Spleen (tissue), 11 donors: ENCODE data around the gene CPNE9. TPM values are rescaled to one million over a fixed set of nuclear protein-coding genes. Genes with fewer than 3 reads are reported as not detected.

ENCODE experiments used
- DNase-seq: peaks from one replicate; pipeline ENCODE4 v3.0.0-alpha.2; 2020
- H3K27ac ChIP-seq, 8 donors: fragments of 200-600 bp; sonication (generic) in 7 of 8; 1 replicate in 4 of 8; 2 replicates in 4 of 8; pipeline versions ENCODE4 v1.5.0 to v1.8.0; 2016 to 2021; ENCODE audit warnings: inconsistent platforms in 4 of 8, mild to moderate bottlenecking in 4 of 8, moderate library complexity in 1 of 8
- H3K27me3 ChIP-seq, 7 donors: fragments of 200-600 bp; sonication (generic) in 6 of 7; replicated peaks in 1 of 7; 1 replicate in 4 of 7; 2 replicates in 3 of 7; pipeline versions ENCODE4 v1.5.0 to v1.8.0; 2016 to 2021; ENCODE audit warnings: inconsistent platforms in 3 of 7, mild to moderate bottlenecking in 1 of 7
- H3K36me3 ChIP-seq, 6 donors: fragments of 200-600 bp; sonication (generic) in 5 of 6; 1 replicate in 4 of 6; 2 replicates in 2 of 6; pipeline versions ENCODE4 v1.5.0 to v1.8.0; 2016 to 2021; ENCODE audit warnings: inconsistent platforms in 2 of 6
- H3K4me1 ChIP-seq, 6 donors: fragments of 200-600 bp; sonication (generic) in 5 of 6; 1 replicate in 3 of 6; 2 replicates in 3 of 6; pipeline versions ENCODE4 v1.5.0 to v1.8.0; 2016 to 2021; ENCODE audit warnings: inconsistent platforms in 3 of 6
- H3K4me3 ChIP-seq, 8 donors: fragments of 200-600 bp; sonication (generic) in 7 of 8; 1 replicate in 4 of 8; 2 replicates in 4 of 8; pipeline versions ENCODE4 v1.5.0 to v1.8.0; 2016 to 2021; ENCODE audit warnings: inconsistent platforms in 4 of 8, mild to moderate bottlenecking in 4 of 8, moderate library complexity in 2 of 8
- H3K9me3 ChIP-seq, 8 donors: fragments of 200-600 bp; sonication (generic) in 7 of 8; 1 replicate in 4 of 8; 2 replicates in 4 of 8; pipeline versions ENCODE4 v1.5.0 to v1.8.0; 2016 to 2021; ENCODE audit warnings: inconsistent platforms in 4 of 8
- CTCF ChIP-seq, 11 experiments: fragments of 200-600 bp in 7 of 11; fragments of 450-650 bp in 4 of 11; sonication (generic) in 4 of 11; IDR thresholded peaks in 8 of 11; conservative IDR thresholded peaks in 3 of 11; 1 replicate in 7 of 11; 2 replicates in 4 of 11; pipeline versions ENCODE4 v1.4.0 to v1.8.0; 2016 to 2021; ENCODE audit warnings: antibody characterized with exemption in 11 of 11, inconsistent platforms in 4 of 11, mild to moderate bottlenecking in 1 of 11
- POLR2A ChIP-seq, 3 donors: fragments of 450-650 bp; IDR thresholded peaks; one replicate each; pipeline ENCODE4 v1.5.1; 2017; ENCODE audit warnings: antibody characterized with exemption in 3 of 3, mild to moderate bottlenecking in 1 of 3
- POLR2AphosphoS5 ChIP-seq, 3 donors: sonication (generic); formaldehyde crosslinking; IDR thresholded peaks; one replicate each; pipeline ENCODE4 v1.5.1; 2017; ENCODE audit warnings: antibody characterized with exemption in 3 of 3
- WGBS, 5 donors: extraction: QIAGEN DNeasy Blood & Tissue Kit in 3 of 5; methylation state at CpG; one replicate each; pipeline versions ENCODE4 v1.1.5 to v1.1.7; 2013 to 2018; 5-methylcytosine and 5-hydroxymethylcytosine counted together
- intact Hi-C: fragments of 100-400 bp; cut with DNase I; formaldehyde crosslinking; loops from one replicate; pipeline ENCODE4 v1.15.0; 2023; ENCODE audit warnings: low total_unique reads
- polyA plus RNA-seq, 3 donors: library from polyadenylated mRNA; stranded (reverse); fragments of 200-250 nt; gene quantifications; one replicate each; pipeline ENCODE4 v1.2.1, GENCODE V29; 2013
- total RNA-seq, 7 donors: library from RNA; depleted of rRNA in 3 of 7; stranded (reverse); fragments of >200 nt in 3 of 7; fragmentation: NEBNext Ultra II Directional in 4 of 7; extraction: Animal tissue kit (Norgen Biotek cat#: 25700) in 4 of 7; gene quantifications; one replicate each; pipeline versions ENCODE4 v1.1.0 to v1.2.1, GENCODE V29; 2016 to 2021
- donor health status: healthy with polysubstance abuse.
- donor health status: DM: no; HTN: no; CAD: no; lungs with moderate emphysema.
- donor health status: DM: no; HTN: no; CAD: no.
- donor health status: Bipolar disorder and iron deficiency.
- donor health status: healthy.
- donor health status: DM: no; HTN: no; CAD: no.
- donor health status: DM: yes; HTN: yes; CAD: no.

The CPNE9 gene
- total and polyA plus RNA-seq, 10 donors: 0.15 to 0.63 (median 0.20) TPM; not detected in 6

DNA sequence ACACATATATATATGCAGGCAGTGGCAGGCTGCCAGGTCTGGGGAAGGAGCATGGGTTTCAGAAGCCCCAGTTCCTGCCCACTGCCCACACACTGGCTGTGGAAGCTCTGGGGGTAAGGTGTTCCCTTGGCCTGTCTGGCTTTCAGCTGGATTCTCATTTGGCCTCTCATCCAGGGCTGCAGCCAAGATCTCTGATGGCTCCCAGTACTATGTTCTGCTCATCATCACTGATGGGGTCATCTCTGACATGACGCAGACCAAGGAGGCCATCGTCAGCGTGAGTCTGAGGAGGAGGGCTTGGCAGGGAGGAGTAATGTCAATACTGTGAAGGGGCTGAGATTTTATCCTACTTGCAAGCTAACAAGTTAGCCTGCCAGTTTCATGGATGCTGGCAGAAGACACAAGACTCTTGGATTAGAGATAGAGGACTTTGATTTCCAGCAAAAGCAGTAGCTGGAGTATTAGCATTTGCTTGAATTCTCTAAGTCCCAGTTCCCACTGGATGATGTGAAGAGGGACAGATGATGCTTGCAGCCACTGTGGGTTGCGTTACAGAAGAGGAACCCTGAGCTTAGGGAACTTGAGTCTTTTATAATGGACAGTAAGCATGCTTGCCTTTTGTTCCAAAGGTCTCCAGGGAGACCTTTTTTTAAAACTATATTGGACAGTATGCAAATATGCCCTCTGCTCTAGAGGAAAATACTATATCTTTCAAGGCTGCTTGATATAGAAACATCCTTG lies 22.3 kb downstream of the CPNE9 start:
- Histone ChIP-seq H3K9me3 (no peaks in the 10 kb centered on the region), H3K36me3 (no peaks in the 10 kb centered on the region), H3K27me3 (no peaks in the 10 kb centered on the region), H3K4me1 (peaks cover 5 to 36% (median 19%) of the 10 kb centered on the region in 6 donors), H3K27ac (no peak overlapping the region), H3K4me3 (no peak overlapping the region)
- 91 to 97% (median 94%) methylated on average over 4 of the region's 4 CpGs for WGBS, 5 donors
- no peak for DNase-seq
- TF ChIP-seq POLR2AphosphoS5 (IDR thresholded peaks at IDR 0.05) (no peak), CTCF (IDR thresholded peaks at IDR 0.05 in 8 of 11, conservative IDR thresholded peaks at IDR 0.05 in 3 of 11) (no peak), POLR2A (IDR thresholded peaks at IDR 0.05) (no peak)
- intact Hi-C loops: no loop called here

GRCh38 chr3:9727041-9727595 lies 23.5 kb downstream of the CPNE9 start:
- Histone ChIP-seq H3K36me3 (no peaks in the 10 kb centered on the region), H3K4me1 (peaks cover 5 to 30% (median 19%) of the 10 kb centered on the region in 6 donors), H3K27ac (peak overlapping the region in 3 of 8 donors; percentile 41 to 45 (median 41)), H3K27me3 (no peaks in the 10 kb centered on the region), H3K4me3 (peak overlapping the region in 4 of 8 donors; percentile 8 to 55 (median 16)), H3K9me3 (no peaks in the 10 kb centered on the region)
- peak in 8 of 11 experiments; percentile 25 to 57 (median 42) for TF ChIP-seq CTCF (IDR thresholded peaks at IDR 0.05 in 8 of 11, conservative IDR thresholded peaks at IDR 0.05 in 3 of 11)
- TF ChIP-seq POLR2AphosphoS5 (IDR thresholded peaks at IDR 0.05): no peak
- 7 to 22% (median 12%) methylated on average over 11 of the region's 11 CpGs for WGBS, 5 donors
- no peak for DNase-seq
- intact Hi-C loops: no loop called here

DNA sequence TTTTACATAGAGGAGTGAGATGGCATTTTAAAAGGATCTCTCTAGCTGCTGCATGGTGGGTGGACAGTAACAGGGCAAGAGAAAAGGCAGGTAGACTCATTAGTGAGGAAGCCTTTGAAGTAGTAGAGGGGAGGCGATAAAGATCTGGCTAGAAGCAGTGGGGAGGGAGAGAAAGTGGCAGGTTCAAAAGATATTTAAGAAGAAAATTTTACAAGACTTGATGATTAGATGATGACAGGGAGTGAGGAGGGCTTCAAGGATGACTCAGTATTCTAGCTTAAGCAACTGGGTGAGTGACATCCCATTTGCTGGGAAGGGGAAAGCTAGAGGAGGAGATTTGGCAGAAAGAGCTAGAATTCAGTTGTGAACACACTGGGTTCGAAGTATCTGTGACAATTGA lies 24.1 kb downstream of the CPNE9 start:
- intact Hi-C loops: no loop called here
- TF ChIP-seq POLR2A (IDR thresholded peaks at IDR 0.05): no peak
- no peak for TF ChIP-seq POLR2AphosphoS5 (IDR thresholded peaks at IDR 0.05)
- TF ChIP-seq CTCF (IDR thresholded peaks at IDR 0.05 in 8 of 11, conservative IDR thresholded peaks at IDR 0.05 in 3 of 11): no peak
- Histone ChIP-seq H3K9me3 (no peaks in the 10 kb centered on the region), H3K4me1 (peaks cover 11 to 36% (median 25%) of the 10 kb centered on the region in 6 donors), H3K27ac (peak overlapping the region in 3 of 8 donors; percentile 41 to 45 (median 41)), H3K4me3 (no peak overlapping the region), H3K36me3 (no peaks in the 10 kb centered on the region), H3K27me3 (no peaks in the 10 kb centered on the region)
- no peak for DNase-seq
- WGBS, 5 donors: 86 to 94% (median 90%) methylated on average over 2 of the region's 2 CpGs

GRCh38 chr3:9729419-9729818 lies 25.8 kb downstream of the CPNE9 start:
- peaks cover 0 to 6% (median 3%) of the 10 kb centered on the region in 6 donors for H3K36me3 ChIP-seq
- peak; percentile 80 for DNase-seq
- no peaks in the 10 kb centered on the region for H3K9me3 ChIP-seq
- no peak overlapping the region for H3K4me3 ChIP-seq
- intact Hi-C loops: no loop called here
- peaks cover 24 to 53% (median 41%) of the 10 kb centered on the region in 6 donors for H3K4me1 ChIP-seq
- 89 to 97% (median 95%) methylated on average over 9 to 10 of the region's 10 CpGs for WGBS, 5 donors
- no peak for TF ChIP-seq POLR2AphosphoS5 (IDR thresholded peaks at IDR 0.05)
- no peak for TF ChIP-seq POLR2A (IDR thresholded peaks at IDR 0.05)
- no peak for TF ChIP-seq CTCF (IDR thresholded peaks at IDR 0.05 in 8 of 11, conservative IDR thresholded peaks at IDR 0.05 in 3 of 11)
- H3K27ac ChIP-seq: no peak overlapping the region
- no peaks in the 10 kb centered on the region for H3K27me3 ChIP-seq
